ENCODE measurements around the gene PCDH11Y.
"Not testable (repeated sequence)": the region's sequence is repeated elsewhere in the genome, so short reads cannot be mapped to it uniquely, and the experiment has no call there.

Gene PCDH11Y

GRCh38 chrY:5000057-5000456 lies at the start of gene PCDH11Y:
TSS of gene PCDH11Y (plus strand) at chrY:5000296. CDS start at chrY:5057100, 56,804 bp downstream.
- DNase-seq: peak; percentile 3

- not testable (repeated sequence) for DNase-seq
Measured at GRCh38 chrY:4967894-4968293, 32.2 kb upstream of the PCDH11Y start.

GRCh38 chrY:4991743-4992400 lies 8.2 kb upstream of the PCDH11Y start:
- not testable (repeated sequence) for DNase-seq

GRCh38 chrY:4994892-4995291 lies 5.2 kb upstream of the PCDH11Y start:
- not testable (repeated sequence) for DNase-seq

- DNase-seq: not testable (repeated sequence)
Measured at GRCh38 chrY:5002476-5003184, 2.5 kb downstream of the PCDH11Y start.

- DNase-seq: not testable (repeated sequence)
Measured at GRCh38 chrY:5038972-5039523, 39.0 kb downstream of the PCDH11Y start.

- not testable (repeated sequence) for DNase-seq
Measured at GRCh38 chrY:5083017-5083416, 82.9 kb downstream of the PCDH11Y start.

GRCh38 chrY:5182998-5183397 lies 182.9 kb downstream of the PCDH11Y start:
- not testable (repeated sequence) for DNase-seq

GRCh38 chrY:5215116-5215515 lies 215.0 kb downstream of the PCDH11Y start:
- DNase-seq: not testable (repeated sequence)

- not testable (repeated sequence) for DNase-seq
Measured at GRCh38 chrY:5324931-5325330, 324.8 kb downstream of the PCDH11Y start.

GRCh38 chrY:5342220-5342619 lies 342.1 kb downstream of the PCDH11Y start:
- not testable (repeated sequence) for DNase-seq

GRCh38 chrY:5543705-5544104 lies 543.6 kb downstream of the PCDH11Y start:
- not testable (repeated sequence) for DNase-seq

- not testable (repeated sequence) for DNase-seq
Measured at GRCh38 chrY:5638589-5638988, 638.5 kb downstream of the PCDH11Y start.

- not testable (repeated sequence) for DNase-seq
Measured at GRCh38 chrY:5679265-5679664, 679.2 kb downstream of the PCDH11Y start.

GRCh38 chrY:5708727-5709126 lies 708.6 kb downstream of the PCDH11Y start:
- DNase-seq: not testable (repeated sequence)

GRCh38 chrY:5709788-5710381 lies 709.8 kb downstream of the PCDH11Y start:
- not testable (repeated sequence) for DNase-seq

GRCh38 chrY:5761403-5761802 lies 761.3 kb downstream of the PCDH11Y start:
- DNase-seq: not testable (repeated sequence)

- not testable (repeated sequence) for DNase-seq
Measured at GRCh38 chrY:5776485-5776884, 776.4 kb downstream of the PCDH11Y start.
